Umbilical cord (tissue), 2 donors: ENCODE data around the gene AJAP1. TPM values are rescaled to one million over a fixed set of nuclear protein-coding genes. Genes with fewer than 3 reads are reported as not detected.

Source experiments
- DNase-seq: peaks from one replicate; pipeline ENCODE4 v3.0.0-alpha.2; 2015; ENCODE audit warnings: low spot score
- total RNA-seq: library from RNA; depleted of rRNA; stranded (reverse); fragments of >200 nt; gene quantifications from one replicate; pipeline ENCODE4 v1.2.3, GENCODE V29; 2014; ENCODE audit warnings: low replicate concordance; ENCODE audit not compliant: insufficient read depth

The AJAP1 gene
- total RNA-seq, 1 donor from 2014 or later, result 0.96 TPM

- DNase-seq, result no peak
These were observed 115.3 kb downstream of the AJAP1 start for GRCh38 chr1:4769516-4770280.

- no peak for DNase-seq
These were observed 116.3 kb downstream of the AJAP1 start for GRCh38 chr1:4770713-4771112.

- no peak for DNase-seq
These were observed 116.9 kb downstream of the AJAP1 start for GRCh38 chr1:4771267-4771666.

GRCh38 chr1:4771721-4772120 lies 117.3 kb downstream of the AJAP1 start:
- DNase-seq, result no peak

GRCh38 chr1:4772294-4773010 lies 118.0 kb downstream of the AJAP1 start:
- DNase-seq, result no peak

- DNase-seq, result no peak
These were observed 118.8 kb downstream of the AJAP1 start for GRCh38 chr1:4773226-4773625.

GRCh38 chr1:4775506-4775905 lies 121.1 kb downstream of the AJAP1 start:
- DNase-seq, result no peak

- peak; percentile 28 for DNase-seq
These were observed 123.6 kb downstream of the AJAP1 start for GRCh38 chr1:4778056-4778455.

GRCh38 chr1:4781646-4782045 lies 127.2 kb downstream of the AJAP1 start:
- no peak for DNase-seq

- DNase-seq, result no peak
These were observed 130.4 kb downstream of the AJAP1 start for GRCh38 chr1:4784761-4785160.

- no peak for DNase-seq
These were observed 131.6 kb downstream of the AJAP1 start for GRCh38 chr1:4786055-4786454.

GRCh38 chr1:4787551-4787950 lies 133.1 kb downstream of the AJAP1 start:
- DNase-seq, result no peak

GRCh38 chr1:4792565-4792964 lies 138.2 kb downstream of the AJAP1 start:
- no peak for DNase-seq

GRCh38 chr1:4794020-4794780 lies 139.8 kb downstream of the AJAP1 start:
- no peak for DNase-seq

GRCh38 chr1:4796161-4797015 lies 142.0 kb downstream of the AJAP1 start:
- no peak for DNase-seq

GRCh38 chr1:4797016-4797410 lies 142.6 kb downstream of the AJAP1 start:
- no peak for DNase-seq

- DNase-seq, result no peak
These were observed 143.0 kb downstream of the AJAP1 start for GRCh38 chr1:4797429-4797828.

GRCh38 chr1:4801192-4801924 lies 146.9 kb downstream of the AJAP1 start:
- peak; percentile 27 for DNase-seq

- DNase-seq, result no peak
These were observed 147.6 kb downstream of the AJAP1 start for GRCh38 chr1:4802024-4802423.

GRCh38 chr1:4803335-4803734 lies 148.9 kb downstream of the AJAP1 start:
- DNase-seq, result no peak

- DNase-seq, result no peak
These were observed 151.6 kb downstream of the AJAP1 start for GRCh38 chr1:4805987-4806386.
